ENCODE results near the gene COL4A5. TPM values are rescaled to one million over a fixed set of nuclear protein-coding genes. Genes with fewer than 3 reads are reported as not detected.

Gene COL4A5
- total and polyA plus RNA-seq, 12 donors = 5.1 to 13.5 (median 10.8) TPM

GRCh38 chrX:108511721-108512120, 72.1 kb downstream of the COL4A5 start:
- DNase-seq = no peak
- TF ChIP-seq, protein P1, sequence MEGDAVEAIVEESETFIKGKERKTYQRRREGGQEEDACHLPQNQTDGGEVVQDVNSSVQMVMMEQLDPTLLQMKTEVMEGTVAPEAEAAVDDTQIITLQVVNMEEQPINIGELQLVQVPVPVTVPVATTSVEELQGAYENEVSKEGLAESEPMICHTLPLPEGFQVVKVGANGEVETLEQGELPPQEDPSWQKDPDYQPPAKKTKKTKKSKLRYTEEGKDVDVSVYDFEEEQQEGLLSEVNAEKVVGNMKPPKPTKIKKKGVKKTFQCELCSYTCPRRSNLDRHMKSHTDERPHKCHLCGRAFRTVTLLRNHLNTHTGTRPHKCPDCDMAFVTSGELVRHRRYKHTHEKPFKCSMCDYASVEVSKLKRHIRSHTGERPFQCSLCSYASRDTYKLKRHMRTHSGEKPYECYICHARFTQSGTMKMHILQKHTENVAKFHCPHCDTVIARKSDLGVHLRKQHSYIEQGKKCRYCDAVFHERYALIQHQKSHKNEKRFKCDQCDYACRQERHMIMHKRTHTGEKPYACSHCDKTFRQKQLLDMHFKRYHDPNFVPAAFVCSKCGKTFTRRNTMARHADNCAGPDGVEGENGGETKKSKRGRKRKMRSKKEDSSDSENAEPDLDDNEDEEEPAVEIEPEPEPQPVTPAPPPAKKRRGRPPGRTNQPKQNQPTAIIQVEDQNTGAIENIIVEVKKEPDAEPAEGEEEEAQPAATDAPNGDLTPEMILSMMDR (IDR thresholded peaks at IDR 0.05) = no peak
- no peak overlapping the region for H3K27ac ChIP-seq
- no peaks in the 10 kb centered on the region for H3K4me1 ChIP-seq
- peaks cover 0 to 5% (median 0%) of the 10 kb centered on the region in 7 donors for H3K27me3 ChIP-seq
- H3K4me3 ChIP-seq = no peak overlapping the region
- peaks cover 0 to 3% (median 0%) of the 10 kb centered on the region in 11 donors for H3K9me3 ChIP-seq
- H3K36me3 ChIP-seq = no peaks in the 10 kb centered on the region
- no peak for ATAC-seq
- intact Hi-C loops (cut with DNase I) = no loop called here
- 80 to 100% methylated on average over 1 of the region's 1 CpG for WGBS, 2 donors

GRCh38 chrX:108516184-108516583, 76.5 kb downstream of the COL4A5 start:
- WGBS, 2 donors = 13 to 40% methylated on average over 2 of the region's 2 CpGs
- intact Hi-C loops (cut with DNase I) = no loop called here
- H3K36me3 ChIP-seq = no peaks in the 10 kb centered on the region
- no peaks in the 10 kb centered on the region for H3K4me1 ChIP-seq
- ATAC-seq (no peak), DNase-seq (no peak)
- no peak overlapping the region for H3K4me3 ChIP-seq
- no peak overlapping the region for H3K27ac ChIP-seq
- H3K27me3 ChIP-seq = peaks cover 0 to 5% (median 0%) of the 10 kb centered on the region in 7 donors
- TF ChIP-seq, protein P1 (IDR thresholded peaks at IDR 0.05) = no peak
- no peaks in the 10 kb centered on the region for H3K9me3 ChIP-seq

DNA sequence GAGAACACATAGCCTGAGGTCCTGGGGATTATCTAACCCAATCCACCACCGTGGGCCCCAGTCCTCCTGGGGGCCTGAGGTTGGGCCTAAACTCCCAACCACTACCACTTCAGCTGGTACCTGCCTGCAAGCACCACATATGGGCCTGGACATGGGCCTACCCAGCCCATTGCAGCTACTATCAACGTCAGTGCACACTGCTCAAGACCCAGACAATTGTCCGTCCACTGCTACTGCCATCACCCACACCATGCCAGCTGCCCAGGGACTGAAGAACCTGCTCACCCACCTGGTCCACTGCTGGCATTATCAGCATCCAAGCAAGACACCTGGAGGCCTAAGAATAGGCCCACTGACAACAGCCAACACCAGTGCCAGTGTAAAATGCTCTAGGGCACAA, 88.1 kb downstream of the COL4A5 start:
- intact Hi-C loops (cut with DNase I) = no loop called here
- no peaks in the 10 kb centered on the region for H3K36me3 ChIP-seq
- TF ChIP-seq, protein P1 (IDR thresholded peaks at IDR 0.05) = no peak
- peaks cover 0 to 8% (median 0%) of the 10 kb centered on the region in 7 donors for H3K27me3 ChIP-seq
- ATAC-seq = no peak
- no peak overlapping the region for H3K27ac ChIP-seq
- DNase-seq = no peak
- WGBS, 2 donors = 90 to 91% methylated on average over 3 of the region's 3 CpGs
- no peak overlapping the region for H3K4me3 ChIP-seq
- no peaks in the 10 kb centered on the region for H3K9me3 ChIP-seq
- no peaks in the 10 kb centered on the region for H3K4me1 ChIP-seq

DNA sequence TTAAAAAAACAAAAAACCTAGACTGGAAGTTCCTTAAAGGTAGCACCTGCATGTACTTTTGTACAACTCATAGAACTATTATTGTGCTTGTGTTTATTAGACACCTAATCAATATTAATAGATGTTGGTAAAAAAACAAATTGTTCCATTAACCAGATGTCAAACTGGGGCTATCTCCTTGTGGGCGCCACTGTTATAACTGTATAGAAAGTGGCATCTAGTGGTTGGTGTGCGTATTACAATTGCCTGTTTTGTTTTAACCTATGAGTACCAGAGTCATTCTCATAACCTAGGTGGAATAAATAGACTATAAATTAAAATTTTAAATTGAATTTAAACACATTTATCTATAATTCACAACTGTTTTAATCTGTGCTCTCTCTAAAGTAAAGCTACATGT, 97.4 kb downstream of the COL4A5 start:
- TF ChIP-seq, protein P1 (IDR thresholded peaks at IDR 0.05) = peak; percentile 11 to 65 (median 57)
- no peak overlapping the region for H3K4me3 ChIP-seq
- no peaks in the 10 kb centered on the region for H3K9me3 ChIP-seq
- DNase-seq (no peak), ATAC-seq (peak in 1 of 8 donors; percentile 50)
- H3K27me3 ChIP-seq = peaks cover 0 to 19% (median 0%) of the 10 kb centered on the region in 7 donors
- no peaks in the 10 kb centered on the region for H3K36me3 ChIP-seq
- H3K4me1 ChIP-seq = no peaks in the 10 kb centered on the region
- H3K27ac ChIP-seq = no peak overlapping the region
- intact Hi-C loops (cut with DNase I) = loop anchor here in 7 of 10 donors (5.0 to 10.0 kb wide), 3 partner anchors 310 to 315 kb away; no protein-coding TSS in a partner anchor
- 27 to 36% methylated on average over 2 of the region's 2 CpGs for WGBS, 2 donors

All from heart right ventricle (tissue), 16 donors.